Middle frontal gyrus (tissue), 1 donor: ENCODE measurements around the gene NUAK2.
"Not testable (repeated sequence)": the region's sequence is repeated elsewhere in the genome, so short reads cannot be mapped to it uniquely, and the experiment has no call there.

ENCODE experiments used
- DNase-seq: peaks from one replicate; pipeline ENCODE4 v3.0.0-alpha.2; 2015; ENCODE audit warnings: low spot score; ENCODE audit errors: extremely low spot score

NUAK2 gene

DNA sequence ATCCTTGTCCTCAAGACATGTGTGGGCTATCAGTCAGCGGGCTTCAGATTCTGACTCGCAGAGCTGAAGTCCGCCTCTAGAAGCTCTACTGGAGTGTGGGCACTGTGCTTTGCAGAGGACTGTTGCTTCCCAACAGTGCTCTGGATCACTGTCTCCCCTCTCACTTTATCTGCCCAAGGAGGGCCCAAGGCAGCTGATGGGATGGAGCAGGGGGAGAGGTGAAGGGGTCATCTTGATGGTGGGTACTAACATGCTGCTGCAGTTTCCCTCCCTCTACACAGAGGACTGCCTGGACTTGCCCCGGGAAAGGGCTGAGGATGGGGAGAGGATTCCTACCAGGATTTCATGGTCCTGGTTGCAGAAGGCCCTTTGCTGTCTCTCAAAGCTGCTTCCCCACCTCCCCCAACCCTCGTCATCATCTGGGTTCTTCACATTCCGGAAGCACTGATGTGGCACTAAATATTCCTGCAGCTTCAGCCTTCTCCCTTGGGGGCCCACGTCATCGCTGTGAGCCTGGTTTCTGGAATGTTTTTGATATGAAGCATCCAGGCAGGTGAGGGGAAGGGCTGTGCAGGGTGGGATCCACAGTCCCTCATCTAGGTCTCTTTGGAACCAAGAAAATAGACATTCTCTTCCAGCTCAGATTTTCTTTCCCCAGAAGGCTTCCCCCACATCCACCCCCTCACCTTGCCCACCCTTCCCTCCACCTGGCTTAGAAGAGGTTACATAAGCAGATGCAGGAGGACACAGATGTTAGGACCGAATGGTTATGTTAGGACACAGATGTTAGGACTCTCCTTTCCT is 23.2 kb downstream of the NUAK2 start:
- no peak for DNase-seq

DNA sequence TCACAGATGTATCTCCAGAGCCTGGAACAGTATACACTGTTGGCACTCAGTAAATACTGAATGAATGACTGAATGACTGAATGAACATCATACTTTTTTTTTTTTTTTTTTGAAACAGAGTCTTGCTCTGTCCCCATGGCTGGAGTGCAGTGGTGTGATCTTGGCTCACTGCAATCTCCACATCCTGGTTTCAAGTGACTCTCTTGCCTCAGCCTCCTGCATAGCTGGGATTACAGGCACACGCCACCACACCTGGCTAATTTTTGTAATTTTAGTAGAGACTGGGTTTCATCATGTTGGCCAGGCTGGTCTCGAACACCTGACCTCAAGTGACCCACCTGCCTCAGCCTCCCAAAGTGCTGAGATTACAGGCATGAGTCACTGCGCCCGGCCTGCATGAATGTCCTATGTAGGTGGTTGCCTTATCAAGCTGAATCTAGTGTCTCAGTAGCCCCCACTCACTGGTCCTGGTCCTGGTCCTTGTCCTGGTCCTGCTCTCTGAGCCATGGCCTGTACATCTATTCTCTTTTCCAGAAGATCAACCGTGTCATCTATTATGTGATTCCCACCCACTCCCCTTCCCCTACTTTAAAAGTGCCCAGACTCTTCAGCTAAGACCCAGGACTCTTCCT is 23.9 kb downstream of the NUAK2 start:
- not testable (repeated sequence) for DNase-seq

DNA sequence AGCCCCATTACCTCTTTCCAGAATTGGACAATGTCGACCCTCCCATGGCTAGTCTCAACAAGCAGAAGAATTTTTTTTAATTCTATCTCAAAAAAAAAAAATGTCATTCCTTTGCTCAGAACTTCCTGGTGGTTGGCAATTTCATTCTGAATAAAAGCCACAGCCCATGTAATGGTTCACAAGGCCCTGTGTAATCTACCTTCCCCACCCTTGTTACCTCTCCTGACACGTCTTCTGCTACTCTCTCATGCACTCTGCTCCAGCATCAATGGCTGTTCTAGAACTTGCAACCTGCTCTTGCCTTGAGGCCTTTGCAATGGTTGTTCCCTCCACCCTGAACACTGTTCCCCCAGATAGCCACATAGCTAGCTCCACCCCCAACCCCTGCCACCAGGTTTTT is 25.4 kb downstream of the NUAK2 start:
- no peak for DNase-seq

DNA sequence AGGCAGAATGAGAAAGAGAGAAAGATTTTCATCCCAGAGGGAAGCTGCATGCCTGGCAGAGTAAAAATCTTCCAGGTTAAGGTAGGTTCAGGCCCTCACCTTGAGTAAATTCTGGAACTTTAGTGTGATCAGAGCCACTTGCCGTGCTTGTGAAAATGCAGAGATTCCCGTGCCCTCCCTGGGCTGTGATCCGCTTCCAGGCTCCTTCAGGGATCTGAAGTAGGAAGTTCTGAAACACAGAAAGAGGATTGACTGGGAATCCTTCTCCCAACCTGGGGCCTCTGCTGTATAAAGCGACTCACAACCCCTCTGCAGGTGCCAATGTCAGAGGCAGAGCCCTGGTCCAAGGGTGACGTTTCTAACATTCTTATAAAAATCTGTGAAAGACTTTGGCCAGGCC is 26.6 kb downstream of the NUAK2 start:
- DNase-seq = no peak

DNA sequence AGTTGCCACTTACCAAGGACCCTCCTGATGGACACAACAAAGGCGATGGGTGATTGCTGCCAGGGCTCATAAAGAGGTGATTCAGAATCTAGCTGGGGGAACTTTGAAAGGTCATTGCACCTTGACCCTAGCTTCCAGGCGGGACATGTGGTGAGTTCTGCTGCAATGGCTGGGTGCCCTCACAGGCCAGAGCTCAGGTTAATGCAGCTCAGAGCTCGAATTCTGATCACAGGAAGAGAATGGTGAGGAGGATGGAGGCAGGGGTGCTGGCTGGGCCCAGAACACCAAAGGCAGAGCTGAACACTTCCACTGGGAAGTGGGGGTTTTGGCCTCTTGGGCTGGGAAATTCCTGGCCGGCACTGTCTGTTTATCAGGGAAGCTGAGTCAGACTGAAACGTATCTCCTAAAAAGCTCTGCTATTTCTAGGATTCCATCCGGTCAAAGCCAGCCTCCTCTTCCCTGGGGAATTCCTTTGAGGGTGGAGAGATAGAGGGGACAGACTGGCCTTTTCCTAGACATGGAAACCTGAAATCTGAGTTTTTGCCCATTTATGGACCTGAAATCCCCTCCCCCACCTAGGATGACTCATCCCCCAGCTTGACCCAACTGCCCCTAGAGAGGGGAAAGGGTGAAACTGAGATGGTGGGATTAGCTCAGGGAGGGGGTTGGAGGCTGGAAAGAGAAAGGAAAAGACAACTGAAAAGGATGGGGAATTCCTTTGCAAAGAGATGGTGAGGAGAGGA is 27.2 kb downstream of the NUAK2 start:
- DNase-seq = no peak

DNA sequence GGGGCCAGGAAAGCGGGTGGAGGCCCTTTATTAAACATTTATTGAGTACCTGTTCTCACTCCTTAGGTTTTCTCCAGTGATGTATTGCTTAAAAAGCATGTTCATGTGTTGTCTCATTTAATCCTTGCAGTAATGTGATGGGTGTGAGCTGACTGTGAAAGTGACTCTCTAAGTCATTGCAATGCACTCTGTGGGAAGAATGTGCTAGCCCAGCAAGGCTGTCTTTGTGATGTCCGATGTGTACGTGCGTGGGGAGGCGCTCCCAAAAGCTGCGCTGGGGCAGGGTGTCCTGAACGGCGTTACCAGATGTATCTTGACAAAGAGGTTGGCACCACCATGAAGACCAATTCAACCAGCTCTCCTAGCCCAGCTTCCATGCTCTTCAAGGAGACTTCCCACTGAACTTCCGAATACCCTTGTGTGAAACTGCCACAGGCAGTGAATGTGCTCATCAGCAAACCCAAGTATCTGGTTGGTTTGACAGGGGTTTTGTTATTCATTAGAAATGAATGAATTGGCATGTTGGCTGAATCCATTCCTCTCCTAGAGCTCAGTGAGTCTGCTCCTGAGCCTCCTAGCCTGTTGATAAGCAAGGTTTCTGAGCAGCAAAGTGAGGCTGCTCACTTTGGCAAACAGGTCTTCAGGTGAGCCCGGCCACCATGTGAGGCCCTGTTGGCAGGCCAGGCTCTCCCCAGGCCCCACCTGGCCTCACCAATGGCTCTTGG is 28.0 kb downstream of the NUAK2 start:
- DNase-seq = no peak

DNA sequence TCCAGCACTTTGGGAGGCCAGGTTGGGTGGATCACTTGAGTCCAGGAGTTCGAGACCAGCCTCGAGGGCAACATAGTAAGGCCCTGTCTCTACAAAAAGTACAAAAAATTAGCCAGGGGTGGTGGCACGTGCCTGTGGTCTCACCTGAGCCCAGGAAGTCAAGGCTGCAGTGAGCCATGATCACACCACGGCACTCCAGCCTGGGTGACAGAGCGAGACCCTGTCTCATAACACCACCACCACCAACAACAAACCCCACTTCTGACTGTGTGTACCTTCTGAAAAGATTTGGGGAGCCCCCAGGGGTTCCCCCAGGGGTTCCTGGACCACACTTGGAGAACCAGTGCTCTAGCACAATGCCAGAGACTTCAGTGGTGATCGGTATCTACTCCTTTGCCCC is 29.9 kb downstream of the NUAK2 start:
- no peak for DNase-seq

DNA sequence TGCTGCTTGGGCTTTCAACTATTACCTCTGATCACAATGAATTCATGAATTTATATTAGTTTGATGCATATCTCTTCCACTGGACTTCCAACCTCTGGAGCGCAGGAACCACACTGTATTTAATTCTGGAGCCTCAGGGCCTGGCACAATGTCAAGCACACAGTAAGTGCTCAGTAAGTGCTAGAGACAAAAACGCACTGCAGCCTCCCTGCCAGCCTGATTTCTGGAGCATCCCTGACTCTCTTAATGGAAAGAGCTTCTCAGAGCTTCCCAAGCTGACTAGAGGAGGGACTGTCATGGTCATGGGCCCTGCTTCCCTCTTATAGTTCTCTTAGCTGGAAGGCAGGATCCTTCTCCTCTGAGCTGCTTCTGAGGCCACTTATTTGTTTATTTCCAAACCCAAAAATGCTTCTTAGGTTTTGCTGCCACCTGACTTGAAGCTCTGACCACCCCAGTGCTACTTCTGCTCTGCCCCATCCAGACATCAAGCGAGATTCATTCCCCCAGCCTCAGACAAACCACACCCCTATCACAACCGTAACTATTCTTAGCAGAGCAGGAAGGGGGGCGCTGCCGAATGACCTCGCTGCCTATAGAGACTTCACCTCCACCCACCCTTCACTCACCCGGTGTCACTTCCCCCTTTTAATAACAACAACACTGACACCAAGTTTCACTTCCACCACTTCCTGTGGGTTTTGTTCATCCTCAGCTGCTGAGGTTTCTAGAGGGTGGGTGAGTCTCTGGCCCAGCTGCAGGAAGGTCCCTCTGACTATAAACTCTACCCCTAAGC is 33.6 kb downstream of the NUAK2 start:
- DNase-seq = no peak

DNA sequence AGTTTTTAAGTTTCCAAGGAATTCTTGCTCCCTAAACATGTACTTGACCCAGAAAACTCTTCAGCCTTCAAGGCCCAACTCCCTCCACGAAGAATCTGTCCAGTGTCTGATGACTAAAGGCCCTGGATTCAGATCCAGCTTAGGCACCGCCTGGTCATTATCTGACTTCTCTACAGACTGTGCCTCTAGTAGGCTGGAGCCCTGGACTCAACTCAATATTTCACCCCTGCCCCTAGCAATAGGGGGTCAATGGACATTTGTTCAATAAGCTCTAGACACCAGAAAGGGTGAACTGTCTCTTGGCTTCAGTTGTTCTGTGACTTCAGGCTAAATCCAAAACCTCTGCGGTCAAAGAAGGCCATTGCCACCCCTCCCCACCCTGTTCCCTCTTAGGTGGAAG is 34.5 kb downstream of the NUAK2 start:
- no peak for DNase-seq

DNA sequence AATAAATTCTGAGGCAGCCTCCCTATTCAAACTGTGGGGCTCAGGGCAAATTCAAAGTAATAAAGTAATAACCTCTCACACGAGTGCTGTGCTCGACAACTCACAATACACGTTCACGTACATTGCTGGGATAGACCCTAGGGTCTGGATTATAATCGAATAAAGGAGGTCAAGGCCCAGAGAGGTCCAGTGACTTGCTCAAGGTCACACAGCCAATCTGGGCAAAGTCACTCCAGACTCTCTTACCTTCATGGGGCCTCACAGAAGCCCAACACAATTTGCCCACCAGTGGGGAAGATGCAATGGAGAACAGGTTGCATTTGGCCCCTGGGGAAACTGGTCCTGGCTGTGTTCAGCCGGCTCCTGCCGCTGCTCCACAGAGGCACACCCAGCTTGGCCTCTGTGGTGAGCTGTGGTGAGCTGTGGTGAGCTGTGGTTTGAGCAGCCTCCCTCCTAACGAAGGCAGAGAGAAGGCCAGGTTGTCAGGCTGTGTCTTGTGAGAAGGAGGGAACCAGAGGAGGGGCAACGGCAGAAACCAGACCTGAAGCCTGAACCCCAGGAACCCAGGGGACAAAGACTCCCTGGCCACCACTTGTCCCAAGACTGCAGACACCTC is 35.1 kb downstream of the NUAK2 start:
- DNase-seq = no peak

DNA sequence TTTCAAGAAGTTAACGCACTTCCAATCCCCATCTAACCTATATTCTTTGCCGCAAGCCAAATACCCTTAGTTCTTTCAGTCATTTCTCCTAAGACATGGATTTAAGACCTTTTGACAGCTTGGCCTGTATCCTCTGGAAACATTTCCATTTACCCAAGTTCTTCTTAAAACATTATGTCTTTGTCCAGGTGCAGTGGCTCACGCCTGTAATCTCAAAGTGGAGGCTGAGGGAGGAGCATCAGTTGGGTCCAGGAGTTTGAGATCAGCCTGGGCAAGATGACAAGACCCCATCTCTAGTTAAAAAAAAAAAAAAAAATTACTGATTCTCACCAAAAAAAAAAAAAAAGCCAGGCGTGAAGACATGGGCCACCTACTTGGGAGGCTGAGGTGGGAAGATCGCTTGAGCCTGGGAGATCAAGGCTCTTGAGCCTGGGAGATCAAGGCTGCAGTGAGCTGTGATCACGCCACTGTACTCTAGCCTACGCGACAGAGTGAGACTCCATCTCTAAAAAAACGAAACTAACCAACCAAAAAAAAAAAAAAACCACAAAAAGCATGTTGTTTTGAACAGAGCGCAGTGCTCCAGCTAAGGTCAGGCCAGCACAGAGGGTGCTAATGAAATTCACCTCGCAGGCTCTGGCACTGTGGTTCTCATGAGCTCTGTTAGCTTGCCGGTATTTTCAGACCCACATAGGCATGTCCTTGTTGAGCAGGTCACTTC is 36.0 kb downstream of the NUAK2 start:
- no peak for DNase-seq

DNA sequence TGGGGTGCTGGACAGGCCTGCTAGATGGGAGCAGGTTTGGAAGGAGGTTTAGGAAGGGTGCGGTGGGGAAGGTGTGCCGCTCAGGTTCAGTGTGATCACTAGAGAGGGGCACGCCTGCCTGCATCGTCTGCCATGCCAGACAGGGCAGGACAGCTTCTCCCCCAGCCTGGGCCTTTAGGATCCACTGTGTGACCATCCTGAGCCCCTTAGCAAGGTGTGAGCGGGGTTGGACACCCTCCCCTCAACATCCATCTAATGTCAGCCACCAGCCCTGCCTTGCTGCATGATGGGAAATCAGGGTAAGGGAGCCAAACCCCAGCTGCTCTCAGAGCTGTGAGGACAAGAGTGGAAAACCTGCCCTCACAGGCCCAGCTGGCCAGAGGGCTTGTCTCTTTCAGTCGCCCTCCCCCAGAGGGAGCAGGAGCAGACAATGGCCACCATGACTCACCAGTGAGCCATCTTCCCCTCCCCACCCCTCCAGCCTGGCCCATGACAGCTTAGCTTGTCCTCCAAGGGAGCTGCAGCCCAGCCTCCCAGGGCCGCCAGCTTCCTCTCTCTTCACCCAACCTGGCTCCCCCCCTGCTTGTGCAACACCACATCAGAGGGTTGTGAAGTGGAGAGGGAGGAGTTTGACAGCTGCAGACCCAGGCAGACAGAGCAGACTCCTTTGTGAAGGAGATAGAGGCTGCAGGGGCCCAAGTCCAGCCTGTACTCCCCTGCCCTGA is 37.0 kb downstream of the NUAK2 start:
- DNase-seq = peak; percentile 77

DNA sequence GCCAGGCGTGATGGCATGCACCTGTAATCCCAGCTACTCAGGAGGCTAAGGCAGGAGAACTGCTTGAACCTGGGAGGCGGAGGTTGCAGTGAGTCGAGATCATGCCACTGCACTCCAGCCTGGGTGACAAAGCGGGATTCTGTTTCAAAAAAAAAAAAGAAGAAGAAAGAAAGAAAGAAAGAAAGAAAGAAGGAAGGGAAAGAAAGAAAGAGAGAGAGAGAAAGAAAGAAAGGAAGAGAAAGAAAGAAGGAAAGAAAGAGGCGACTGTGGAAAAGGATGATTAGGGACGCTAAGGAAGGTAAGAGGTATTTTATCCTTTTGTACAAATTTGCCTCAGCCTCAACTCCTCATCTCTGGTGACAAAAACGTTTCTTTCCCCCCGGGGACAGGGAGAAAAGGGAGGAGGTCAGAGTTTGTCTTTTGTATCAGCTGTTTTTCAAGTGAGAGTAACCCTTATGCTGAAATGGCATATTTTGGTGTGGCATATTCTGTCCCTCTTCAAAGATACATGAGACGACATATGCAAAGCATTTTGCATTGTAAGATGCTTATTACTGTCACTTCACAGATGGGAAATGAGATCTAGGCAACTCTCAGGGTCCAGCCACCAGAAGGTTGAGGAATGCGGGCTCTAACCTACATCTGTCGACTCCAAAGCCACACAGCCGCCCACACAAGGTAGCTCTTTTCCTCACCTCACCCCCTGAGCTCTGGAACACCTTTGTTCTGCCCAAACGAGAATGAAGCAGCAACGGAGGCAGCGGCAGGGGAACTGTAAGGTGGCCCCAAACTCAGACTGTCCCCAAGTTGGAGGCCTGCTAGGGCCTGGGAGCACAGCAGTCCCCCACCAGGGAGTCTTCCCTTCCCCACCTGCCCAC is 38.0 kb downstream of the NUAK2 start:
- DNase-seq = no peak

DNA sequence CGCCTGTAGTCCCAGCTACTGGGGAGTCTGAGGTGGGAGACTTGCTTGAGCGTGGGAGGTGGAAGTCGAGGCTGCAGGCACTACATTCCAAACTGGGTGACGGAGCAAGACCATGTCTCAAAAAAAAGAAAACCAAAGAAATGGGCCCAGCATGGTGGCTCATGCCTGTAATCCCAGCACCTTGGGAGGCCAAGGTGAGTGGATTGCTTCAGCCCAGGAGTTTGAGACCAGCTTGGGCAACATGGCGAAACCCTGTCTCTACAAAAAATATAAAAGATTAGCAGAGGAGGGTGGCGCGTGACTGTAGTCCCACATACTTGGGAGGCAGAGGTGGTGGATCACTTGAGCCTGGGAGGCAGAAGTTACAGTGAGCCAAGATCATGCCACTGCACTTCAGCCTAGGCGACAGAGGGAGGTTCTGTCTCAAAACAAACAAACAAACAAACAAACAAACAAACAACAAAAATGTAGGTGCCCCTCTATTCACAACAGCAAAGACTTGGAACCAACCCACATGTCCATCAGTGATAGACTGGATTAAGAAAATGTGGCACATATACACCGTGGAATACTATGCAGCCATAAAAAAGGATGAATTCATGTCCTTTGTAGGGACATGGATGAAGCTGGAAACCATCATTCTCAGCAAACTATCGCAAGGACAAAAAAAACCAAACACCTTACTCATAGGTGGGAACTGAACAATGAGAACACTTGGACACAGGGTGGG is 40.7 kb downstream of the NUAK2 start:
- DNase-seq = not testable (repeated sequence)

DNA sequence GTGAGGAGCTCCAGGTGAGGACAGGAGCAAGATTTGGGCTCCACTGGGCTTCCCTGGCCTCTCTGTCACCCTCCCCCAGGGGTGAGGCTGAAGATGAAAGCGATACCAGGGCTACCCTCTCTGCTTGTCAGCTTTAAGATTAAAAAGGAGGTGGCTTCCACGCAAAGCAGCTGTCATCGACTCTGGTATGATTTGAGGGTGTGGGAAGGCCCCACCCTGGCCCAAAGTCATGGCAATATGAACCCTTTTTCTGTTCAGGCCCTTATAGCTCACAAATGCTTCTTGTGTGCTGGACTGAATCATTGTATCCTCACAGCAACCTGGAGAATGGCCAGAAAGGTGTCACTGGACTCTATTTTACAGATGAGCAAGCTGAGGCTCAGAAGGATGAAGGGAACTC is 41.6 kb downstream of the NUAK2 start:
- DNase-seq = no peak

DNA sequence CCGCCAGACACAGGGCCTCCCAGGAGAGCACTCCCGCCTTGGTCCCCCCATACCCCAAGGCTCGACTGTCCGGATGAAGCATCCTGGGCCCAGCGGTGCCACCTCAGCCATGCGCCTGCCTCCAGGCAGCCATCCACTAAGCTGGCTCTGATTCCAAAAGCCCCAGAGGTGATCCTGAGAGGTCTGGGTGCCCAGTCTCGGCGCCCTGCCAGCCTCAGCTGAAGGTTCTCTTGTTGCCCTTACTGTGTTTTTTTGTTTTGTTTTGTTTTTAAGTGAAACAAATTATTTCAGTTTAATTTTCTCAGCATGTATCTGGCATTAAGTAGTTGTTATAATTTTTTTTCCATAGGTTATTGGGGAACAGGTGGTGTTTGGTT is 44.9 kb downstream of the NUAK2 start:
- no peak for DNase-seq

DNA sequence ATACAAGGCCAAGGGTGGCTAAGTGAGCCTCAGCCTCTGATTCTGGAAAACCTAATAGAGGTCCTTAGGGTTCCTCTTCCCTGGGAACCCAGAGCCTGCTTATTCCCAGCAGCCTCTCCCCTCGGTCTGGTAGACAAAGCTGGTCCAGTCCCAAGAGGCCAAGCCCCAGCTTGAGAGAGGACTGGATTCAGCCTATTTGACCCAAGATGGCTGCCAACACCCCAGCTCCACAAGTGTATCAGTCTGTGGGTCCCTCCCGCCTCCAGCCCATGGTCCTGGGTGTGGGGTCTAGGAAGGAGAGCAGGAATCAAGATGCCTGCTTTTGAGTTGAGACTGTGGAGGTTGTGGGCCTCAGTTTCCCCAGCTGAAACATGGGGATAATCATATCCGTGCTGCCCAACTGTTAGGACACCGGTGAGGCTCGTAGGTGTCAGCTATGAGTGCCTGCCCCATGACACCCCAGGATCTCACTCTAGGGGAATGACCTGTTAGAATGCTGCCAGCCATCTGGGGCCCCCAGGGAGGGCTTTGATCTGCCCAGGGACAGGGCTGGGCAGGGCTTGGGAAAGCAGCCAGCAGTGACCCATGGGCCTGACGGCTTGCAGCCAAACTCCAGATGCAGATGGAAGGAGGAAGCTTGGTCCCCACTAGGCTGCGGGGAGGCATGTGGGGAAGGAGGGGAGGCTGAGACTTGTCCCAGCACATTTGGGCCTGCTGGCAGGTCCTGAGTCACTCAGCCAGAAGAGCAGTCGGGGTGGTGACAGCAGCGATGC is 45.4 kb downstream of the NUAK2 start:
- DNase-seq = no peak
